Subcutaneous abdominal adipose tissue (tissue), 5 donors: ENCODE results near the gene ETV4.

ENCODE experiments used
- H3K27ac ChIP-seq: one replicate; pipeline ENCODE4 v1.7.0; 2013; ENCODE audit warnings: low read depth, mild to moderate bottlenecking, inconsistent platforms, low read length, moderate library complexity
- H3K27me3 ChIP-seq, 5 donors: one replicate each; pipeline ENCODE4 v1.7.0; 2013; ENCODE audit warnings: low read length in 5 of 5, inconsistent platforms in 1 of 5; ENCODE audit not compliant: control insufficient read depth in 5 of 5, insufficient read depth in 4 of 5
- H3K36me3 ChIP-seq, 5 donors: one replicate each; pipeline ENCODE4 v1.7.0; 2013; ENCODE audit warnings: low read length in 5 of 5; ENCODE audit not compliant: control insufficient read depth in 5 of 5, insufficient read depth in 5 of 5
- H3K4me1 ChIP-seq, 5 donors: one replicate each; pipeline ENCODE4 v1.7.0; 2013; ENCODE audit warnings: low read length in 5 of 5, mild to moderate bottlenecking in 3 of 5, moderate library complexity in 1 of 5; ENCODE audit not compliant: control insufficient read depth in 5 of 5, insufficient read depth in 5 of 5
- H3K4me3 ChIP-seq, 5 donors: one replicate each; pipeline ENCODE4 v1.7.0; 2013; ENCODE audit warnings: low read length in 5 of 5, low read depth in 1 of 5
- H3K9ac ChIP-seq, 5 donors: one replicate each; pipeline ENCODE4 v1.7.0; 2013; ENCODE audit warnings: low read length in 5 of 5, mild to moderate bottlenecking in 4 of 5, moderate library complexity in 3 of 5
- H3K9me3 ChIP-seq, 5 donors: one replicate each; pipeline ENCODE4 v1.7.0; 2013; ENCODE audit warnings: low read length in 5 of 5; ENCODE audit not compliant: control insufficient read depth in 5 of 5
- donor health status: healthy.
- donor health status: healthy.
- donor health status: healthy.
- donor health status: healthy.
- donor health status: healthy.

Gene ETV4

GRCh38 chr17:43545383-43545632 lies 832 bp downstream of the ETV4 start:
- Histone ChIP-seq H3K9me3 (no peaks in the 10 kb centered on the region), H3K36me3 (no peaks in the 10 kb centered on the region), H3K4me1 (peaks cover 3 to 23% (median 18%) of the 10 kb centered on the region in 5 donors), H3K9ac (no peak overlapping the region), H3K27me3 (peaks cover 18 to 40% (median 33%) of the 10 kb centered on the region in 5 donors), H3K4me3 (peak overlapping the region in 3 of 5 donors; percentile 48 to 67 (median 56)), H3K27ac (no peak overlapping the region)

DNA sequence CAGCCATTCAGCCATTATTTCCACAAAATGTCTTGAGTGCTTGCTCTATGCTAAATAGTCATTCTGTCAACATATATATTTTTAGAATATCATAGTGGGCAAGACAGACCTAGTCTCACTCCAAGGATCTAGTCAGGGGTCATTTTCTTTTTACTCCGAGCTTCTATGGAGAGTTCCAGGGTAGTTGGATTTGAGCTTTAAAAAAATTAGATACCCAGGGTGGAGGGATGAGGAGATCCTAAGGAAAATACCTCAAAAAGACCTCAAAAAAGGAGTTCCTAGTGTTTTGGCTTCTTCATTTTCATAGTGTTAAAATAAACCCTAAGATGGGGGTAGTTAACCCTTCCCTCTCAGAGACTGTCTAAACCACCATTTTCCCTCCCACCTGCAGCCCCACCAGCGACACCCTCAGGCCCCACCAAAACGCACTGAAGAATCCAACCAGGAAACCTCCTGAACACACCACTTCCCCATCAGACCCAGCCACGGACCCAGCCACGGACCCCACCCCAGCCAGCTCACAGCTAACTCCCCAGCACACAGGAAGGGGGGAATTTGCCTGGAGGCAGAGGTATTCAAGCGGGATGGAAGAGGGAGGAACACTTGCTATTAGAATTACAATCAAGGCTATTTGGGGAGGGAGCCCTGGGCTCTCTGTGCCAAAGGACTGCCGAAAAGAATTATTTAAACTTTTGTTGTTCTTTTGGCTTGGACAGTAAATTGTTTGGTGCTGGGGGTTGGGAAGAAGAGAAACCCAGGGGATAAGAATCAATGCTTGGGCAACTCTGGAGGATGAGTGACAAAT lies 2.2 kb downstream of the ETV4 start:
- Histone ChIP-seq H3K36me3 (no peaks in the 10 kb centered on the region), H3K27ac (no peak overlapping the region), H3K27me3 (peaks cover 18 to 37% (median 32%) of the 10 kb centered on the region in 5 donors), H3K4me3 (no peak overlapping the region), H3K9me3 (no peaks in the 10 kb centered on the region), H3K9ac (no peak overlapping the region), H3K4me1 (peaks cover 3 to 23% (median 18%) of the 10 kb centered on the region in 5 donors)

DNA sequence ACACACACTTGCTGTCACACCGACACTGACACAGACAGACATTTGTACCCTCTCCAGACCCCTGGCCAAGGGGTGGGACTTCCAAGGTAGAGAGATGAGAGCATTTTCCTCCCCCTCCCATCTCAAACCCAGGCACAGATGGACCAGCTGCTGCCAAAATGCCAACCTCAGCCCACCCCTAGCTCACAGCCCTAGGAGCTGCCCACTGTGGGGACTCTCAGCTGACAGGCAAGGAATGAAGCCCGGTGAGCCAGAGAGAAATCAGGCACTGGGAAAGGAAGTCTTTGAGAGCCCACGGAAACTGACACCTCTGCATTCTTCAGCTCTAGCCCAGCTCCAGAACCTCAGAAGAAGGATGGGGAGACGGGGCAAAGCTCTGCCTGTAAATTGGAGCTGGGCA lies 2.8 kb downstream of the ETV4 start:
- Histone ChIP-seq H3K27ac (no peak overlapping the region), H3K4me1 (peaks cover 3 to 23% (median 18%) of the 10 kb centered on the region in 5 donors), H3K4me3 (no peak overlapping the region), H3K27me3 (peaks cover 18 to 37% (median 29%) of the 10 kb centered on the region in 5 donors), H3K9ac (no peak overlapping the region), H3K36me3 (no peaks in the 10 kb centered on the region), H3K9me3 (no peaks in the 10 kb centered on the region)

DNA sequence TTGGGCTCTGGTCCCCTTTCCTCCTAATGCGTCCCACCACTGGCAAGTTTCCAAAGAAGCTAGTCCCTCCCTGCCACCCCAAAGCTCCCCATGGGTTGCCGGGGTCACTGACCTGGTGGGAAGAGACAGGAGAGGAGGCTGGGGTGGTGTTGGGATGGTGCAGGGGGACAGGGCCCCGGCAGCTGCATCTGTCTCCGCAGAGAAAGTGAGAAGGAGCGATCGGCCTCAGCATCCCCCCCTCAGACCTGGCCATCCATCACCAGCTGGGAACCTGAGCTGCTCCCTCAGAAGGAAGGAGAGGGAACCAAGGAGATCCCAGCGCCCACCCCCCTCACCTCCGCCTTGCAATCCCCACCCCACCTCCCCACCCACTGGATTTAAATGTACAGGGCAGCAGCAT lies 3.3 kb downstream of the ETV4 start:
- no peaks in the 10 kb centered on the region for H3K36me3 ChIP-seq
- no peaks in the 10 kb centered on the region for H3K9me3 ChIP-seq
- peaks cover 3 to 23% (median 18%) of the 10 kb centered on the region in 5 donors for H3K4me1 ChIP-seq
- no peak overlapping the region for H3K4me3 ChIP-seq
- H3K27me3 ChIP-seq: peaks cover 17 to 35% (median 27%) of the 10 kb centered on the region in 5 donors
- no peak overlapping the region for H3K9ac ChIP-seq
- H3K27ac ChIP-seq: no peak overlapping the region

GRCh38 chr17:43540821-43541674 lies 5.1 kb downstream of the ETV4 start:
- Histone ChIP-seq H3K36me3 (no peaks in the 10 kb centered on the region), H3K4me3 (no peak overlapping the region), H3K9ac (no peak overlapping the region), H3K27me3 (peaks cover 11 to 26% (median 16%) of the 10 kb centered on the region in 5 donors), H3K27ac (no peak overlapping the region), H3K9me3 (no peaks in the 10 kb centered on the region), H3K4me1 (peaks cover 0 to 14% (median 11%) of the 10 kb centered on the region in 5 donors)

- Histone ChIP-seq H3K4me1 (peaks cover 0 to 3% (median 0%) of the 10 kb centered on the region in 5 donors), H3K9me3 (no peaks in the 10 kb centered on the region), H3K4me3 (no peak overlapping the region), H3K9ac (no peak overlapping the region), H3K27ac (no peak overlapping the region), H3K27me3 (peaks cover 0 to 3% (median 0%) of the 10 kb centered on the region in 5 donors), H3K36me3 (no peaks in the 10 kb centered on the region)
Measured at GRCh38 chr17:43536236-43536992, 9.7 kb downstream of the ETV4 start.

GRCh38 chr17:43534909-43535308 lies 11.2 kb downstream of the ETV4 start:
- Histone ChIP-seq H3K9ac (no peak overlapping the region), H3K4me3 (no peak overlapping the region), H3K4me1 (peaks cover 0 to 14% (median 12%) of the 10 kb centered on the region in 5 donors), H3K9me3 (no peaks in the 10 kb centered on the region), H3K27me3 (no peaks in the 10 kb centered on the region), H3K27ac (no peak overlapping the region), H3K36me3 (no peaks in the 10 kb centered on the region)

DNA sequence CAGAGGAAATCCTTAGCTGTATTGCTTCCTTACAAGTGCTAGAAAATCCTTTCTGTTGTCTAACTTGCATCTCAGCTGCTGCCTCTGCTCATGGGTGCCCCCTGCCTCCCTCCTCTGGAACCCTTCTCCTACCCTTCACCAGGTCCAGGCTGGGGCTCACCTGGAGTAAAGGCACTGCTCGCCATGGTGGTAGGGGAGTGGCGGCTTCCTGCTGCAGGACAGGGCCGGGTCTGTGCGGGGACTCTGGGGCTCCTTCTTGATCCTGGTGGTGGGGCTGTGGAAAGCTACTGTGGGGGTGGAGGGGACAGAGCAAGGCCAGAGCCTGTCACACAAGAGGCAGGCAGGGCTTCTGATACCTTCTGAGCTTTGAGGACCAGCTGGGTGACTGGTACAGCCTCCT lies 12.4 kb downstream of the ETV4 start:
- Histone ChIP-seq H3K9ac (no peak overlapping the region), H3K36me3 (no peaks in the 10 kb centered on the region), H3K27ac (no peak overlapping the region), H3K9me3 (no peaks in the 10 kb centered on the region), H3K4me1 (peaks cover 0 to 24% (median 21%) of the 10 kb centered on the region in 5 donors), H3K27me3 (no peaks in the 10 kb centered on the region), H3K4me3 (no peak overlapping the region)

- no peak overlapping the region for H3K4me3 ChIP-seq
- H3K27me3 ChIP-seq: no peaks in the 10 kb centered on the region
- H3K9ac ChIP-seq: no peak overlapping the region
- peaks cover 2 to 31% (median 28%) of the 10 kb centered on the region in 5 donors for H3K4me1 ChIP-seq
- H3K9me3 ChIP-seq: no peaks in the 10 kb centered on the region
- no peak overlapping the region for H3K27ac ChIP-seq
- peaks cover 0 to 5% (median 2%) of the 10 kb centered on the region in 5 donors for H3K36me3 ChIP-seq
Measured at GRCh38 chr17:43532581-43532980, 13.6 kb downstream of the ETV4 start.
